ENCODE data around the gene SAPCD2.
"Not testable (repeated sequence)": the region's sequence is repeated elsewhere in the genome, so short reads cannot be mapped to it uniquely, and the experiment has no call there.

The SAPCD2 gene

DNA sequence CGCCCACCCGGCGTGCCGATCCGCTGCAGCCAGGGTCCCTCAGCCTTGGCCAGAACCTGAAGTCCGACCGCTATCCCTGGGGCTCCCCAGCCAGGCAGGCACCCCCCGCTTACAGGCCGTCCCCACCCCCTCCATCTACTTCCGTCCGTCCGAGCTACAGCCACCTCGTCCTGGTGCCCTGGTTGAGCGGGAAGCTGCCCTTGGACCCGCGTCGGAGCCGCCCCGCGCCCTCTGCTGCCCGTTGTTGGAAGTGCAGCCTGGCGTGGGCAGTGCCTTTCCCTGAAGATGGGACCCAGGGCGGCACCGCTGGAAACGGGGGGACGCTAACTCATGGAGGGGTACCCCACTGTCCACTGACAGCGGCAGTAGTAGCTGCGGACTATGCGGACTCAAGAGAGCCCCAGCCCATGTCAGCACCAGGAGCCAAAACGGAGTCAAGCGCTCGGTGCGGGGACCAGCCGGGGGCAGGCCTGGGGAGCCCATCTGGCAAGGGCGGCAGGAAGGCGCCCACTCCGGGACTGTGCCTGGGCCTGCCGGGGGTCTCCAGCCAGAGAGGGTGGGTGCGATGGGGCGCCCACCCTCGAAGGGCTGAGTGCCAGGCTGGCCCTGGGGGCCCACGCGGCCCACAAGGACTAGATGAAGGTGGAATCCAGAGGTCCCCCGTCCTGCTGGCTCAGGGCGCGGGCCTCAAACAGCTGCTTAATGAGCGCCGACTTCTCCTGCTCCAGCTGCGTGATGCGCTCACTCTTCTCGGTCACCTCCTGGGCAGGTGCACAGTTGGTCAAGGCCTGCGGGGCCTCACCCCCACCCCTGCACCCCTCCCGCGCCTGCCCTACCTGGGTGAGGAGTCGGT lies 6.1 kb downstream of the SAPCD2 start:
- peak; percentile 14 for DNase-seq

- DNase-seq = no peak
Measured at GRCh38 chr9:137063311-137064026, 6.9 kb downstream of the SAPCD2 start.

DNA sequence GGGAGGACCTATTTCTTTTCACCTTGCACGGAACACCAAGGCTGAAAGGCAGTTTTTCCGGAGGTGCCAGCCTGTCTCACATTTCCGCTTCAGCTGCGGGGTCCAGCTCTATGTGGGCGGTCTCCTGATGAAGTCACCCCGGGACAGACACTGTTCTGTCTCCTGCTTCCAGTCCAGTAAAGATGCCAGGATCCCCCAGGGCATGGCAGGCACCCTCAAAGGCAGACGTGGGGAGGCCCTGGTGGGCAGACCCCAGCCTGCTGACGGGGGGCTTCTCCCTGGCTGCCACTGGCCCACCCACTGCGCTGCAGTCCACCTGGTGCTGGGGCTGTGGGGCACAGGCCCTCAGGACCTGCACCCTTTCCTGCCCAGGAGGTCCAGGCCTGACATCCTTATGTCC lies 7.6 kb downstream of the SAPCD2 start:
- DNase-seq = not testable (repeated sequence)

GRCh38 chr9:137062384-137062783 lies 8.0 kb downstream of the SAPCD2 start:
- no peak for DNase-seq

DNA sequence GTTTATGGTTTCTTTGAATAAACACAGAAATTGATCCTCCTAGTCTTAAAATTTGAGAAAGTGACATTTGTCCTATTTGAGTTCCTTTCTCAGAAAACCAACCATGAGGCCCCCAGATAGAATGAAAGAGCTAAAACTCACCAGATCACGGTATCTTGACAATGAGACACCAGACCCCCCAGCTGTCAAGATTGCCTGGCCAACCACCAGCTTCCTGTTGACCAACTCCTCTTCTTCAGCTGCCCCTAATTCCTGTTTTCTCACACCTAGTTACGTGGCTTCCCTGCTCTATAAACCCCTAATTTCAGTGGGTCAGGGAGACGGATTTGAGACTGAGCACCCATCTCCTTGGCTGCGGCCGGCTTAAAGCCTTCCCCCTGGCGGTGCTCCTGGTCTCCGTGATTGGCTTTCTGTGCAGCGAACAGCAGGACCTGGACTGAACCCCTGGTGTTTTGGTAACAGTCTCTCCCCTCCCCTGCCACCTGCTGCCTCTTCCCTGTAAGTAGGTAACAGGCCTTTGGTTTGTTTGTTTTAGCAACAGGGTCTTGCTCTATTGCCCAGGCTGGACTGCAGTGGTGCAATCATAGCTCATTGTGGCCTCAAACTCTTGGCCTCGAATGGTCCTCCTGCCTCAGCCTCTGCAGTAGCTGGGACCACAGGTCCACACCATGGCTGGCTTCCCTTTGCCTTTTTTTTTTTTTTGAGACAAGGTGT lies 11.7 kb downstream of the SAPCD2 start:
- peak; percentile 33 for DNase-seq

GRCh38 chr9:137057545-137057944 lies 12.8 kb downstream of the SAPCD2 start:
- peak; percentile 48 for DNase-seq

DNA sequence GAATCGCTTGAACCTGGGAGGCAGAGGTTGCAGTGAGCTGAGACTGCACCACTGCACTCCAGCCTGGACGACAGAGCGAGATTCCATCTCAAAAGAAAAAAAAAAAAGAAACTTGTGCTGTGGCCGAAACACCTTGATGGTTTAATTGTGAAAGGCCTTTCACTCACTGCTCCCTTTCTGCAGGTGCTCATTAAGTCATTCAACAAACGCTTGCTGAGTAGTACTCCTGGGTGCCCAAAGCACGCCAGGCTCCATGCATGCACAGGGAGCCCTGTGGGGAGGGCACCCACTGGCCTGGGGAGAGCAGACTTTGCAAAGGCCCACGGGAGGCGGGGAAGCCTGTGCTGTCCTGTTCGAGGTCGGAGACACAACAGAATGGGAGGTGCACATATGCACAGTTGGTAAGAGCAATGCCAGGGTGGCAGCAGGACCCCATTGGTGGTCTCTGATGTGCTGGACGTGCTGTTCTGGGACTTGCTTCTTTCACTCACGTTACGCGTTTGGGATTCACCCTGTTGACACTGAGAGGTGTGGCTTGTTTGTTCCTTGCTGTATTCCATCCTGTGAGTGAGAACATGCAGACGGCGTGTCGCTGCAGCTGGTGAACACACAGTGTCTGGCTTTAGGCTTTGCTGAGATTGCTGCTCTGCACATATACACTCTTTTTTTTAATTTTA lies 13.5 kb downstream of the SAPCD2 start:
- peak; percentile 18 for DNase-seq

DNA sequence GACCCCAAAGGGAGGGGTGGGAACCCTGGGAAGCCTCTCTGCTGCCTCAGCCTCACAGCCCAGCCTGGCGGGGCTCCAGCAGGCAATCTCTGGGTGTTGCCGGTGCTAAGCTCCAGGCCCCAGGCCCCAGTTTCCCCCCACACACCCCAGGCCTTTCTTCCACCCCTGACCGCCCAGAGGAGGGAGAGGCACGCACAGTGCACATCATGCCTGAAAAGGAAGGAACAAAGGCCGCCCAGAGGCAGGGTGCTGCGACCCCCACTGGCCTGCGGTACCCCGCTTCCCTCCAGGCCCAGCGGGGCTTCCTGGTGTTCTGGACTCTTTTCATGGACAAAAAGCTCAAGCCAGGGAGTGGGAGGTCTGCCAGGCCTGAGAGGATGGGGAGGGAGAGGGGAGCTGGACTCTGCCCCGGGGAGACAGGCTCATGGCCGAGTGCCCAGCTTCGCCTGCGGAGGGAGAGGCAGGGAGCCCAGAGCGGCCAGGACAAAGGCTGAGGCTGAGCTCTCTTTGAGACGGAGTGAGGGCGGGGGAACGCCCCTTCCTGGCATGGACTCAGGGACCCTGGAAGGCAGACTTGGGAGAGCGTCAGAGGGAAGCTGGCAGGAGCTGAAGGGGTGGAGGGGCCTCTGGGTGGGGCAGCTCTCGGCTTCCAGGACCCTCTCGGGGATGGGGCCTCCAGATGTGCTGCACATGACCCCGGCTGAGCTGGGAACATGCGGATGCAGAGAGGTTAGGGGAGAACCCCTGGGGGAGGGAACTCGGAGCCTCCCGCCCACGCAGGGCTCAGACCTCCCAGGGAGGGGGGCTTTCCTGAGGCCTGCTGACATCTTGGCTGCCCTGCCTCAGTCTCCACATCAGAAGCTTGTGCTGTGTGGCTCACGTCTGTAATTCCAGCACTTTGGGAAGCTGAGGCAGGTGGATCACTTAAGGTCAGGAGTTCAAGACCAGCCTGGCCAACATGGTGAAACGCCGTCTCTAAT lies 14.7 kb downstream of the SAPCD2 start:
- peak; percentile 62 for DNase-seq

DNA sequence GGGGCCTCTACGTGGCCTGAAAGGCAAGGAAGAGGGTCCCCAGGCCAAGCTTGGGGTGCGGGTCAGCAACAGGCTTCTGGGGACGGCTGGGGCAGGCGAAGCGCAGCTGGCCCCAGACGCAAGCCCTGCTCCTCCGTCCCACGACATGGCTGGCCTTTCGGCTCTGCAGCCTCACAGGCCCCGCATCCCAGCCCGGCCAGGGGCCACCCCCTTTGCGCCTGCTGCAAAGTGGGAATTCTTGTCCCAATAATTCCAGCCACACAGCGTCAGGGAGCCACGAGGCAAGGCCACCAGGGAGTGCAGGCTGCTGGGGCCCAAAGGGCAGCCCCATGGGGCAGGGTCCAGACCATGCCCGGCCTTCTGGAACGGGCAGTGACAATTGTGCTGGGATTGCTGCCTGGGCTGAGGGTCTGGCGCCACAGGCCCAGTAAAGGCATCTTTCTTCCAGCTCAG lies 15.4 kb downstream of the SAPCD2 start:
- DNase-seq = no peak

GRCh38 chr9:137053944-137054931 lies 16.1 kb downstream of the SAPCD2 start, which contains the start of gene ENTPD2:
Gene ENTPD2, minus strand, starts transcription at chr9:137054061. Its CDS starts 64 bp downstream, at chr9:137053997.
- DNase-seq = peak; percentile 31

DNA sequence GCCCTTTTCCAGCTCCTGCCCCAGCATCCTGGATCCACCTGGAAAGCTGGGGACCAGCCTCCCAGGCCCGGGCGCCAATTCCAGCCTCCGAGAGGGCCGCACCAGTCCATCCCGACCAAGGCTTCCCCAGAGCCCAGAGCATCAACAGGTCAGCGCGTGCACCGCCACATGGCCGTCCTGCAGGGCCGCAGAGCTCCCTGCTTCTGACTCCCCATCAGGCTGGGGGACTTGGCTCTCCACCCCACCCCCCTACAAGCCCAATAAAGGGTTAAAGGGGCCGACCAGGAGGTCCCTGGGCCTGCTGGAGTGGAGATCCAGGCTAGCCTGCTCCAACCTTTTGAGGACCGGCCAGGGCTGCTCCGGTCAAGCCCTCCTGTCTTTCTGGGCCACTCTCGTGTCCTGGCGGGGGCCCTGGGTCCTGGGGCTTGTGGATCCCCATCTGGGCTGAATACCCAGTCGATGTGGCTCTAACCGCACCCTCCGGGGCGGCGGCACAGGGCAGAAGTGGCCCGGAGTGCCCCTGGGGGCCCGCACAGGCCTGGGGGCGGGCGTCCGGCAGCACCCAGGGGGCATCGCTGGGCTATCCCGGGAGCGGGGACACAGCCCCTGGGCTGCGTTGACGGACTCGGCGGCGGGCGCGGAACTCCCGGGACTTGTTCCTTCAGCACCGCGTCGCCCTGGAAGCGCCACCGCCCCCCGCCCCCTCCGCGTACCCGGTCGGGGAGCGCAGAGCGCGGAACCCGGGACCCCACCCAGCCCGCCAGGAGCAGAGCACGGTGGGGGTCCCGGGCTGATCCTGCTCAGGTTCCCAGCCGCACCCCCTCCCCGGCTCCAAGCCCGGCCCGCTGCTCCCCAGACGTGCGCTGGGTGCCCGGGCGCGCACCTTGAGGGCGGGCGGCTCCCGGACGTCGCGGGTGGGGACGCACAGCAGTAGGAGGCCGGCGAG lies 17.1 kb downstream of the SAPCD2 start:
- DNase-seq = no peak

GRCh38 chr9:137052293-137052692 lies 18.1 kb downstream of the SAPCD2 start:
- no peak for DNase-seq

DNA sequence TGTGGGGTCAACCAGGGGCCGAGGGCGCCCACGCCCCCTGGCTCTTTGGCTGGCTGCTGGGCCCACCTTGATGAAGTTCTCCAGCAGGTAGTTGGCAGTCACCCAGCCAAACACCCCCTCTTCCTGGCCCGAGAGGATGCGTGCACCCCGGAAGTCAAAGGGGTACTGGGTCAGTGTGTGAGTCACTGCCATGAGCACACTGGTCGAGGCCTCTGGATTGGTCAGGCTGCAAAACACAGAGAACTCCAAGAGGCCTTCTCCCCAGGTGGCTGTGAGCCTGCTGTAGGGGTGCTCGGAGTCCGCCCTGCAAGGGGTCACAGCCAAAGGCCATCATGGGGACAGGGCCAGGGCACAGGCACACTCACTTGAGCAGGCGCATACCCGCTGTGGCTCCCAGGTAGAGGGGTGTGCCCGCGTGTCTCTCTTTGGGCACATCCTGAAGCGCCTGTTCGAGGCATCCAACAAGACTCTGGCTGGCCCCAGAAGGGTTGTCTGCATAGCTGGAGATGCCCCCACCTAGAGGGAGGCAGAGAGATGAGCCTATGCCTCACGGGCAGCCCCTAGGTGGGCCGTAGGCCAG lies 19.1 kb downstream of the SAPCD2 start:
- DNase-seq = no peak

DNA sequence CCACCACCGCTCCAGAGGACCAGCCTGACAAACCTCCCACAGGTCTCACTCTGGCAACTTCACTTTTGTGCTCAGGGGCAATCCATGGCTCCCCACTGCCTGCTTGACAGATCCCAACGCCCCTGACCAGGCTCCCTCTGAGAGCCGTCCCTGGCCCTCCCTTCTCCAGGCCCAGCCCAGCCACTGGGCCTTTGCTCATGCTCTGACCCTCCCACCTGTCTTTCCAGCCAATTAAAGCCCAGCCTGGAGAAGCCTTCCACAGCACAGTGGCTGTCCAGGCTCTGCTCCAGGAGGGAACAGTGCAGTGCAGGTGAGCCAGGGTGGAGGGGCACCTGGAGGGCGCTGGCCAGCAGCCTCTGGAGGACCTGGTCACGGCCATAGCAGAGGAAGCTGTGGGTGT lies 19.8 kb downstream of the SAPCD2 start:
- no peak for DNase-seq

- no peak for DNase-seq
Measured at GRCh38 chr9:137049544-137050449, 20.6 kb downstream of the SAPCD2 start.

DNA sequence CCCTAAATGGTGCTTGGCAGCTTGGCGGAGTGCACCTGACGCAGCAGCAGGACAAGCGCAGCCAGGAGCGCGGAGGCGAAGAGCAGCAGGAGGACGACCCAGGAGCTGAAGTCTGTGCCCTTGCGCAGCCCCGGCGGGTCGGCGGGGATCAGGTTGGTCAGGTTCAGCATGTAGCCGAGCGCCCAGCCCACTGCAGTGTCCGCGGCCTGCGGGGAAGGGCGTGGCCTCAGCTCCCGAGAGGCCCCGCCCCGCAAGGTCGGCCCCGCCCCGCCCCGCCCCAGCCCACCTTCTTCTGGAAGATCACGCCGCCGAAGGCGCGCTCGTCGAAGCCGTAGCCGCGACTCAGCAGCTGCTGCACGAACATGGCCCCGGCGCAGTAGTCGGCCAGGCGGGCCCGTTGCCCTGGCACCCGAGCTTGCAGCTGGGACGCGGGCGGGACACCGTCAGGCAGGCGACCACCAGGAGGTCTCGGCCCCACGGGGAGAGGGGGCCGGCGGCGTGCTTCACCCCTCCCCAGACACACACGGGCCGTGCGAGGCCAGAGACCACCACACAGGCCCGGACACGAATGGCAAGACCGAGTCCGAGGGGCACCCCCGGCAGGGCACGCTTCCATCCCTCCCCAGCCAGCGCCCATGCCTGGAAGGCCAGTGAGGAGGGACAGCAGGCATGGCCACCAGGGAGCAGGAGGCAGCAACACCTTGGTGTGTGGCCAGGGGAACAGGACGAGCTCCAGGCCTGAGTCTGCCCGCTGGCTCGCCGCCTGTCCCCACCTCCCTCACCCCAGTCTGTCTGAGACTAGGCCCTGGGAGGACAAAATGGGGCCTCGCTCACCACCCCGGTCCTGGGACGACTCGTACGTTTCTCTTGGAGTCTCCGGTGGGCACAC lies 21.5 kb downstream of the SAPCD2 start:
- no peak for DNase-seq

Measured in DMS153 (cell line).